MM.1S (cell line): ENCODE measurements around the gene GRIK2.

Experiments
- DNase-seq: peaks from one replicate; pipeline ENCODE4 v3.0.0-alpha.2; 2015
- H2AFZ ChIP-seq: fragments of 300-600 bp; sonication (generic); 2 replicates; pipeline ENCODE4 v1.6.0; 2016; ENCODE audit warnings: antibody characterized with exemption, low read length
- H3F3A ChIP-seq: fragments of 300-600 bp; sonication (generic); 2 replicates; pipeline ENCODE4 v1.6.1; 2016; ENCODE audit warnings: mild to moderate bottlenecking, antibody characterized with exemption, low read length, moderate library complexity, mixed read lengths; ENCODE audit not compliant: insufficient read depth
- H3K27ac ChIP-seq: fragments of 300-600 bp; sonication (generic); 2 replicates; pipeline ENCODE4 v1.5.1; 2016; ENCODE audit warnings: mild to moderate bottlenecking, low read length
- H3K27me3 ChIP-seq: fragments of 300-600 bp; sonication (generic); replicated peaks from 2 replicates; pipeline ENCODE4 v1.6.0; 2016; ENCODE audit warnings: low read length; ENCODE audit not compliant: insufficient read depth
- H3K36me3 ChIP-seq: fragments of 300-600 bp; sonication (generic); replicated peaks from 2 replicates; pipeline ENCODE4 v1.6.1; 2016; ENCODE audit warnings: mild to moderate bottlenecking, low read length, mixed read lengths; ENCODE audit not compliant: insufficient read depth
- H3K4me1 ChIP-seq: fragments of 300-600 bp; sonication (generic); 2 replicates; pipeline ENCODE4 v1.6.1; 2016; ENCODE audit warnings: low read length, mixed read lengths
- H3K4me2 ChIP-seq: fragments of 300-600 bp; sonication (generic); 2 replicates; pipeline ENCODE4 v1.6.0; 2016; ENCODE audit warnings: low read depth, low read length
- H3K4me3 ChIP-seq: fragments of 300-600 bp; sonication (generic); 2 replicates; pipeline ENCODE4 v1.5.1; 2016; ENCODE audit warnings: low read length, mixed read lengths
- H3K79me2 ChIP-seq: fragments of 300-600 bp; sonication (generic); 2 replicates; pipeline ENCODE4 v1.6.1; 2016; ENCODE audit warnings: mixed run types, low read length, mixed read lengths
- H3K9ac ChIP-seq: fragments of 300-600 bp; sonication (generic); 2 replicates; pipeline ENCODE4 v1.6.1; 2016; ENCODE audit warnings: low read length, mixed read lengths
- H3K9me2 ChIP-seq: fragments of 300-600 bp; sonication (generic); replicated peaks from 2 replicates; pipeline ENCODE4 v1.6.1; 2016; ENCODE audit warnings: mild to moderate bottlenecking, low read length, mixed read lengths; ENCODE audit not compliant: insufficient read depth
- H3K9me3 ChIP-seq: fragments of 300-600 bp; sonication (generic); replicated peaks from 2 replicates; pipeline ENCODE4 v1.6.1; 2016; ENCODE audit warnings: mild to moderate bottlenecking, low read length, mixed read lengths; ENCODE audit not compliant: insufficient read depth
- H4K20me1 ChIP-seq: fragments of 300-600 bp; sonication (generic); 2 replicates; pipeline ENCODE4 v1.6.1; 2016; ENCODE audit warnings: mild to moderate bottlenecking, low read length, moderate library complexity, mixed read lengths; ENCODE audit not compliant: insufficient read depth
- CTCF ChIP-seq: fragments of 300-600 bp; sonication (generic); IDR thresholded peaks from 2 replicates; pipeline ENCODE4 v1.5.1; 2016; ENCODE audit warnings: antibody characterized with exemption, low read length, mixed read lengths
- EZH2 ChIP-seq: fragments of 300-600 bp; sonication (generic); optimal IDR thresholded peaks from 2 replicates; pipeline ENCODE3; 2017; ENCODE audit warnings: low read depth, mild to moderate bottlenecking, antibody characterized with exemption, low read length, mixed read lengths
- EZH2phosphoT487 ChIP-seq: fragments of 300-600 bp; sonication (generic); IDR thresholded peaks from 2 replicates; pipeline ENCODE4 v1.6.1; 2018; ENCODE audit warnings: antibody characterized with exemption, low read length

GRIK2 gene

GRCh38 chr6:101747716-101748115 lies 354.2 kb downstream of the GRIK2 start:
- Histone ChIP-seq H3K9me2 (no peaks in the 10 kb centered on the region), H3K27ac (no peak overlapping the region), H3F3A (no peaks in the 10 kb centered on the region), H3K79me2 (no peaks in the 10 kb centered on the region), H4K20me1 (no peaks in the 10 kb centered on the region), H3K4me3 (no peak overlapping the region), H3K4me1 (no peaks in the 10 kb centered on the region), H3K27me3 (no peaks in the 10 kb centered on the region), H3K9ac (no peak overlapping the region), H2AFZ (no peak overlapping the region), H3K4me2 (no peak overlapping the region), H3K9me3 (no peaks in the 10 kb centered on the region), H3K36me3 (no peaks in the 10 kb centered on the region)
- TF ChIP-seq CTCF (no peak), EZH2 (no peak), EZH2phosphoT487 (no peak)
- DNase-seq: no peak

- no peaks in the 10 kb centered on the region for H3K79me2 ChIP-seq
- DNase-seq: no peak
- no peaks in the 10 kb centered on the region for H3K9me2 ChIP-seq
- no peaks in the 10 kb centered on the region for H4K20me1 ChIP-seq
- no peak overlapping the region for H3K4me3 ChIP-seq
- H3K27ac ChIP-seq: no peak overlapping the region
- H3F3A ChIP-seq: no peaks in the 10 kb centered on the region
- H3K4me2 ChIP-seq: no peak overlapping the region
- no peaks in the 10 kb centered on the region for H3K4me1 ChIP-seq
- no peaks in the 10 kb centered on the region for H3K27me3 ChIP-seq
- TF ChIP-seq EZH2: no peak
- TF ChIP-seq CTCF: no peak
- no peak for TF ChIP-seq EZH2phosphoT487
- H2AFZ ChIP-seq: no peak overlapping the region
- H3K9ac ChIP-seq: no peak overlapping the region
- no peaks in the 10 kb centered on the region for H3K36me3 ChIP-seq
- H3K9me3 ChIP-seq: no peaks in the 10 kb centered on the region
These were observed 362.4 kb downstream of the GRIK2 start for GRCh38 chr6:101755931-101756330.

GRCh38 chr6:101758368-101758767 lies 364.9 kb downstream of the GRIK2 start:
- Histone ChIP-seq H3K79me2 (no peaks in the 10 kb centered on the region), H3K9me3 (no peaks in the 10 kb centered on the region), H4K20me1 (no peaks in the 10 kb centered on the region), H3K9me2 (no peaks in the 10 kb centered on the region), H2AFZ (no peak overlapping the region), H3K4me2 (no peak overlapping the region), H3K27me3 (no peaks in the 10 kb centered on the region), H3K27ac (no peak overlapping the region), H3K36me3 (no peaks in the 10 kb centered on the region), H3F3A (no peaks in the 10 kb centered on the region), H3K4me3 (no peak overlapping the region), H3K9ac (no peak overlapping the region), H3K4me1 (no peaks in the 10 kb centered on the region)
- no peak for TF ChIP-seq EZH2phosphoT487
- no peak for DNase-seq

- no peak for DNase-seq
- TF ChIP-seq EZH2phosphoT487 (no peak), EZH2 (no peak)
- Histone ChIP-seq H3K9ac (no peak overlapping the region), H3K4me3 (no peak overlapping the region), H3K9me3 (no peaks in the 10 kb centered on the region), H2AFZ (no peak overlapping the region), H4K20me1 (no peaks in the 10 kb centered on the region), H3K4me2 (no peak overlapping the region), H3K4me1 (no peaks in the 10 kb centered on the region), H3K9me2 (no peaks in the 10 kb centered on the region), H3K79me2 (no peaks in the 10 kb centered on the region), H3K36me3 (no peaks in the 10 kb centered on the region), H3K27me3 (no peaks in the 10 kb centered on the region), H3K27ac (no peak overlapping the region), H3F3A (no peaks in the 10 kb centered on the region)
These were observed 367.5 kb downstream of the GRIK2 start for GRCh38 chr6:101760843-101761621.
